Osteoblast (primary cell): ENCODE data around the gene NT5C2. TPM values are rescaled to one million over a fixed set of nuclear protein-coding genes. Genes with fewer than 3 reads are reported as not detected.
"Not testable (repeated sequence)": the region's sequence is repeated elsewhere in the genome, so short reads cannot be mapped to it uniquely, and the experiment has no call there.

Experiments
- DNase-seq: peaks from one replicate; pipeline ENCODE4 v3.0.0; 2011; ENCODE audit warnings: low spot score, mixed read lengths; ENCODE audit not compliant: insufficient read length; ENCODE audit errors: missing footprints
- H2AFZ ChIP-seq: 2 replicates; pipeline ENCODE4 v1.6.0; 2011; ENCODE audit warnings: mild to moderate bottlenecking, low read length
- H3K27ac ChIP-seq: 2 replicates; pipeline ENCODE4 v1.5.1; 2011; ENCODE audit warnings: mild to moderate bottlenecking, low read depth, low read length, moderate library complexity
- H3K27me3 ChIP-seq: 2 replicates; pipeline ENCODE4 v1.6.0; 2012; ENCODE audit warnings: mild to moderate bottlenecking, control low read depth, inconsistent platforms, low read length, moderate library complexity; ENCODE audit not compliant: insufficient read depth
- H3K36me3 ChIP-seq: 2 replicates; pipeline ENCODE4 v1.5.1; 2011; ENCODE audit warnings: mild to moderate bottlenecking, low read length, control low read depth, moderate library complexity; ENCODE audit not compliant: insufficient read depth
- H3K4me1 ChIP-seq: 2 replicates; pipeline ENCODE4 v1.5.1; 2011; ENCODE audit warnings: mild to moderate bottlenecking, low read length, control low read depth, moderate library complexity; ENCODE audit not compliant: insufficient read depth
- H3K4me2 ChIP-seq: 2 replicates; pipeline ENCODE4 v1.6.0; 2011; ENCODE audit warnings: mild to moderate bottlenecking, low read length; ENCODE audit not compliant: insufficient read depth
- H3K4me3 ChIP-seq: fragments of 200-600 bp; sonication (generic); 3 replicates; pipeline ENCODE4 v1.5.1; 2012; ENCODE audit warnings: mild to moderate bottlenecking, low read length, inconsistent platforms; ENCODE audit not compliant: insufficient read depth
- H3K79me2 ChIP-seq: 2 replicates; pipeline ENCODE4 v1.6.0; 2012; ENCODE audit warnings: mild to moderate bottlenecking, low read length, control low read depth, inconsistent platforms; ENCODE audit not compliant: insufficient read depth
- H3K9me3 ChIP-seq: 2 replicates; pipeline ENCODE4 v1.5.1; 2011; ENCODE audit warnings: low read depth, low read length, control low read depth
- H4K20me1 ChIP-seq: 2 replicates; pipeline ENCODE4 v1.6.0; 2012; ENCODE audit warnings: mild to moderate bottlenecking, low read length, control low read depth; ENCODE audit not compliant: insufficient read depth
- CTCF ChIP-seq: IDR thresholded peaks from 2 replicates; pipeline ENCODE4 v1.5.1; 2011; ENCODE audit warnings: mild to moderate bottlenecking, low read depth, low read length, moderate library complexity; ENCODE audit errors: extremely low read depth
- total RNA-seq: library from RNA; depleted of rRNA; stranded (reverse); fragments of >200 nt; gene quantifications from 2 replicates; pipeline ENCODE4 v1.2.3, GENCODE V29; 2012

Gene NT5C2
- total RNA-seq, 1 donor = 94.1 TPM

- no peaks in the 10 kb centered on the region for H3K27me3 ChIP-seq
- peaks cover 95% of the 10 kb centered on the region for H3K79me2 ChIP-seq
- peaks cover 39% of the 10 kb centered on the region for H3K36me3 ChIP-seq
- no peak for TF ChIP-seq CTCF
- no peak overlapping the region for H3K4me3 ChIP-seq
- no peak overlapping the region for H2AFZ ChIP-seq
- no peak overlapping the region for H3K4me2 ChIP-seq
- peaks cover 8% of the 10 kb centered on the region for H3K4me1 ChIP-seq
- no peak for DNase-seq
- no peaks in the 10 kb centered on the region for H3K9me3 ChIP-seq
- peaks cover 42% of the 10 kb centered on the region for H4K20me1 ChIP-seq
- H3K27ac ChIP-seq = no peak overlapping the region
Observed at GRCh38 chr10:103181244-103181643, 11.8 kb downstream of the NT5C2 start.

- no peak for DNase-seq
- no peak overlapping the region for H2AFZ ChIP-seq
- peaks cover 8% of the 10 kb centered on the region for H3K4me1 ChIP-seq
Observed at GRCh38 chr10:103180491-103180890, 12.6 kb downstream of the NT5C2 start.

DNA sequence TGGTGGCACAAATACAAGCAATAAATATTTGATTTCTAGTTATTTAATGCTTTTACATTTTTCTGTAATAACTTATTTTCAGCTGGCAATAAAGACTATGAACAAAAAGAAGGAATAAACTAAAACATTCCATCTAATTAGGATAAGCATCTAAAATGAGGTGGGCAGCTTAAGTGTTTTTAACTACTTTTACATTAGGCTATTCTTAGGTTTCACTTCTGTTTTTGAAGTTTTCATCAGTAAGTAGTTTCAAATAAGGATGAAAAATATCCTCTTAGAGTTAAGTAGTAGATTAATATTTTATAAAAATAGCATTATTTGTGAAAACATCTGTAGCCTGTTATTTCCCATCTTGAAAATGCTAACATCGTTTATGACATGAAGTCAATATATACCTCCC is 15.9 kb downstream of the NT5C2 start:
- no peak for TF ChIP-seq CTCF
- no peak overlapping the region for H3K4me2 ChIP-seq
- no peak for DNase-seq
- H3K79me2 ChIP-seq = peaks cover 83% of the 10 kb centered on the region
- peaks cover 41% of the 10 kb centered on the region for H4K20me1 ChIP-seq
- H3K36me3 ChIP-seq = peaks cover 59% of the 10 kb centered on the region
- no peak overlapping the region for H3K4me3 ChIP-seq
- no peaks in the 10 kb centered on the region for H3K4me1 ChIP-seq
- no peaks in the 10 kb centered on the region for H3K9me3 ChIP-seq
- H3K27me3 ChIP-seq = no peaks in the 10 kb centered on the region
- H2AFZ ChIP-seq = no peak overlapping the region
- H3K27ac ChIP-seq = no peak overlapping the region

More at GRCh38 chr10:103180491-103180890, 12.6 kb downstream of the NT5C2 start:
- no peak for TF ChIP-seq CTCF
- no peak overlapping the region for H3K4me2 ChIP-seq
- no peak overlapping the region for H3K27ac ChIP-seq
- H3K27me3 ChIP-seq = no peaks in the 10 kb centered on the region
- H3K9me3 ChIP-seq = no peaks in the 10 kb centered on the region
- peaks cover 43% of the 10 kb centered on the region for H4K20me1 ChIP-seq
- peaks cover 40% of the 10 kb centered on the region for H3K36me3 ChIP-seq
- no peak overlapping the region for H3K4me3 ChIP-seq
- H3K79me2 ChIP-seq = peaks cover 95% of the 10 kb centered on the region

DNA sequence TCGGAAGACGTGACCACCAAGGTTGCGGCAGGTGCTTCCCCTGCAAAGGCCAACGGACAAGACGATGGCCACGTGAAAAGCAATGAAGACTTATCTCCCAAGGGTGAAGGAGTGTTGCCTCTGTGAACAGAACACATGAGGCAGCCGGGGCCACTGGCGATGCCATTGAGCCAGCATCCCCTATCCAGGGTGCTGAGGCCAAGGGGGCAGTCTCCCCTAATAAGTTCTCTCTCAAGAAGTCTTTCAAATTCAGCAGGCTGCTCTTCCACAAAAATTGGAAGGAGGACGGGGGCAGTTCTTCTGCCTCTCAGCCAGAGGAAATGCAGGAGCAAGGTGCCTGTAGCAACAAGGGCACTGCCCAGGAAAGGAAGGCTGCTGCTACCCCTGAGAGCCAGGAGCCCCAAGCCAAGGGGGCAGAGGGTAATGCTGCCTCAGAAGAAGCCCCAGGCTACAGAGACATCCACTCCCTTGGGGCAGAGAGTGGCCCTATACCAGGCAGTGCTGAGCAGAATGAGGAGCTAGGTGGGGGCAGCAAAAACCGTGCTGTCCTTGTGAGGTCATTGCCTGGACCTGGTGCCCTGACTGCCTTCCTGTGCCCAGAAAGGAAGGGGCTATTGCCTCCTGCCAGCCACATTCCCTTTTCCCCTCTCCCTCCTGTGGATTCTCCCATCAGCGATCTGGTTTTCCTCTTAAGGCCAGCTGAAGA is 17.3 kb downstream of the NT5C2 start:
- no peak for DNase-seq
- H3K36me3 ChIP-seq = peaks cover 61% of the 10 kb centered on the region
- no peaks in the 10 kb centered on the region for H3K9me3 ChIP-seq
- no peak overlapping the region for H3K27ac ChIP-seq
- H4K20me1 ChIP-seq = peaks cover 29% of the 10 kb centered on the region
- H2AFZ ChIP-seq = no peak overlapping the region
- peaks cover 78% of the 10 kb centered on the region for H3K79me2 ChIP-seq
- no peaks in the 10 kb centered on the region for H3K4me1 ChIP-seq
- no peak for TF ChIP-seq CTCF
- H3K4me3 ChIP-seq = no peak overlapping the region
- H3K4me2 ChIP-seq = no peak overlapping the region
- H3K27me3 ChIP-seq = no peaks in the 10 kb centered on the region

GRCh38 chr10:103174324-103174723 is 18.7 kb downstream of the NT5C2 start:
- not testable (repeated sequence) for H3K27ac ChIP-seq, H3K4me3 ChIP-seq, H3K4me1 ChIP-seq, H3K27me3 ChIP-seq, H3K9me3 ChIP-seq, H3K4me2 ChIP-seq, DNase-seq, H2AFZ ChIP-seq
- H3K79me2 ChIP-seq = peaks cover 72% of the 10 kb centered on the region
- H4K20me1 ChIP-seq = peaks cover 29% of the 10 kb centered on the region
- peaks cover 58% of the 10 kb centered on the region for H3K36me3 ChIP-seq
